Esophagus squamous epithelium (tissue), 4 donors: ENCODE measurements around the gene LYRM2.

Source experiments
- POLR2A ChIP-seq, 4 donors: fragments of 450-650 bp; IDR thresholded peaks; one replicate each; pipeline ENCODE4 v1.6.1; 2017; ENCODE audit warnings: antibody characterized with exemption in 4 of 4, mild to moderate bottlenecking in 4 of 4, moderate library complexity in 3 of 4
- TF ChIP-seq, protein P1 (sequence below), 6 experiments: fragments of 450-650 bp in 4 of 6; fragments of 200-600 bp in 2 of 6; sonication (generic) in 2 of 6; IDR thresholded peaks; one replicate each; pipeline ENCODE4 v1.5.1; 2016 to 2019; ENCODE audit warnings: antibody characterized with exemption in 6 of 6, mild to moderate bottlenecking in 4 of 6, moderate library complexity in 4 of 6

DNA sequence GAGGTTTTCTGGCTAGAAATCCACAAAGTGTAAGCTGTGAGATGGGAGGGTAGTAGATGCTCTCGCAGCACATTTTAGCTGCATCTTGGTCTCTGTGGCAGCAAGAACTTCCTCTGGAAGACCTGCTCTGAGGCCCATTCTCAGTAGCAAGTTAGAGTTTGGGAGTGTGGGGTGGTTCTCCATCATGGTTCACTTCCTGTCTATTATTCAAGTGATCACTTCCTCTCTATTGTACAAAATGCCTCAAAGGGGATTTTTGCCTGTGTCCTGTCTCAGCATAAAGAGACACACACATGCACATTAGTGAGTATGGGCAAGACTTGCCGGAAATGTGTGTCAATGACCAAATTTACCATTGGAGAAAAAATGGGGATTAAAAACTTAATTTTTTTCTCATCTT lies 42.5 kb downstream of the LYRM2 start:
- TF ChIP-seq, protein P1, sequence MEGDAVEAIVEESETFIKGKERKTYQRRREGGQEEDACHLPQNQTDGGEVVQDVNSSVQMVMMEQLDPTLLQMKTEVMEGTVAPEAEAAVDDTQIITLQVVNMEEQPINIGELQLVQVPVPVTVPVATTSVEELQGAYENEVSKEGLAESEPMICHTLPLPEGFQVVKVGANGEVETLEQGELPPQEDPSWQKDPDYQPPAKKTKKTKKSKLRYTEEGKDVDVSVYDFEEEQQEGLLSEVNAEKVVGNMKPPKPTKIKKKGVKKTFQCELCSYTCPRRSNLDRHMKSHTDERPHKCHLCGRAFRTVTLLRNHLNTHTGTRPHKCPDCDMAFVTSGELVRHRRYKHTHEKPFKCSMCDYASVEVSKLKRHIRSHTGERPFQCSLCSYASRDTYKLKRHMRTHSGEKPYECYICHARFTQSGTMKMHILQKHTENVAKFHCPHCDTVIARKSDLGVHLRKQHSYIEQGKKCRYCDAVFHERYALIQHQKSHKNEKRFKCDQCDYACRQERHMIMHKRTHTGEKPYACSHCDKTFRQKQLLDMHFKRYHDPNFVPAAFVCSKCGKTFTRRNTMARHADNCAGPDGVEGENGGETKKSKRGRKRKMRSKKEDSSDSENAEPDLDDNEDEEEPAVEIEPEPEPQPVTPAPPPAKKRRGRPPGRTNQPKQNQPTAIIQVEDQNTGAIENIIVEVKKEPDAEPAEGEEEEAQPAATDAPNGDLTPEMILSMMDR (IDR thresholded peaks at IDR 0.05), result no peak
- no peak for TF ChIP-seq POLR2A (IDR thresholded peaks at IDR 0.05)
